Measurements from ENCODE around the gene SUGP2. TPM values are rescaled to one million over a fixed set of nuclear protein-coding genes. Genes with fewer than 3 reads are reported as not detected.

SUGP2 gene
- polyA plus RNA-seq, 1 donor from 2014 or later: 204 TPM

GRCh38 chr19:19052921-19053320 lies 19.6 kb upstream of the SUGP2 start:
- H3K27ac ChIP-seq (ENCODE audit: low read length): no peak overlapping the region
- H3K9me2 ChIP-seq (ENCODE audit: insufficient read depth, low read length): no peaks in the 10 kb centered on the region
- no peak overlapping the region for H3K9ac ChIP-seq (ENCODE audit: low read length)
- H3K9me3 ChIP-seq (ENCODE audit: low read length): no peaks in the 10 kb centered on the region
- no peaks in the 10 kb centered on the region for H4K20me1 ChIP-seq (ENCODE audit: insufficient read depth)
- H3K4me3 ChIP-seq (ENCODE audit: low read length): no peak overlapping the region
- no peaks in the 10 kb centered on the region for H3K79me2 ChIP-seq (replicated peaks; ENCODE audit: insufficient read depth, low read length)
- TF ChIP-seq TAF1 (IDR thresholded peaks at IDR 0.05; ENCODE audit: low read depth) (no peak), EZH2 (IDR thresholded peaks at IDR 0.05; ENCODE audit: borderline replicate concordance, insufficient read depth, low read length, poor library complexity, severe bottlenecking) (no peak), EP300 (conservative IDR thresholded peaks at IDR 0.05; ENCODE audit: poor library complexity, severe bottlenecking) (no peak), MXI1 (conservative IDR thresholded peaks at IDR 0.05; ENCODE audit: poor library complexity, severe bottlenecking) (no peak), CTCF (IDR thresholded peaks at IDR 0.05; ENCODE audit: poor library complexity, severe bottlenecking) (no peak), POLR2AphosphoS5 (IDR thresholded peaks at IDR 0.05) (no peak), REST (IDR thresholded peaks at IDR 0.05; ENCODE audit: borderline replicate concordance) (no peak), SMC3 (conservative IDR thresholded peaks at IDR 0.05; ENCODE audit: poor library complexity) (no peak), RAD21 (conservative IDR thresholded peaks at IDR 0.05) (no peak)
- no peak overlapping the region for H3K4me2 ChIP-seq (ENCODE audit: low read length)
- H3K27me3 ChIP-seq (ENCODE audit: insufficient read depth, low read depth, low read length): no peaks in the 10 kb centered on the region
- no peaks in the 10 kb centered on the region for H3F3A ChIP-seq (ENCODE audit: insufficient read depth, low read length, poor library complexity, severe bottlenecking)
- no peak overlapping the region for H2AFZ ChIP-seq (ENCODE audit: low read depth, low read length)
- H3K36me3 ChIP-seq (ENCODE audit: insufficient read depth, low read length): no peaks in the 10 kb centered on the region

- Histone ChIP-seq H3K9me3 (ENCODE audit: low read length) (no peaks in the 10 kb centered on the region), H3K9ac (ENCODE audit: low read length) (no peak overlapping the region), H3F3A (ENCODE audit: insufficient read depth, low read length, poor library complexity, severe bottlenecking) (no peaks in the 10 kb centered on the region), H3K36me3 (ENCODE audit: insufficient read depth, low read length) (no peaks in the 10 kb centered on the region), H3K79me2 (replicated peaks; ENCODE audit: insufficient read depth, low read length) (no peaks in the 10 kb centered on the region), H2AFZ (ENCODE audit: low read depth, low read length) (no peak overlapping the region), H3K4me2 (ENCODE audit: low read length) (no peak overlapping the region), H4K20me1 (ENCODE audit: insufficient read depth) (no peaks in the 10 kb centered on the region), H3K27ac (ENCODE audit: low read length) (no peak overlapping the region), H3K27me3 (ENCODE audit: insufficient read depth, low read depth, low read length) (no peaks in the 10 kb centered on the region), H3K4me3 (ENCODE audit: low read length) (no peak overlapping the region), H3K9me2 (ENCODE audit: insufficient read depth, low read length) (no peaks in the 10 kb centered on the region)
- TF ChIP-seq EZH2 (IDR thresholded peaks at IDR 0.05; ENCODE audit: borderline replicate concordance, insufficient read depth, low read length, poor library complexity, severe bottlenecking) (no peak), TAF1 (IDR thresholded peaks at IDR 0.05; ENCODE audit: low read depth) (no peak), RAD21 (conservative IDR thresholded peaks at IDR 0.05) (no peak), REST (IDR thresholded peaks at IDR 0.05; ENCODE audit: borderline replicate concordance) (no peak), EP300 (conservative IDR thresholded peaks at IDR 0.05; ENCODE audit: poor library complexity, severe bottlenecking) (no peak), MXI1 (conservative IDR thresholded peaks at IDR 0.05; ENCODE audit: poor library complexity, severe bottlenecking) (no peak), CTCF (IDR thresholded peaks at IDR 0.05; ENCODE audit: poor library complexity, severe bottlenecking) (no peak), POLR2AphosphoS5 (IDR thresholded peaks at IDR 0.05) (no peak), SMC3 (conservative IDR thresholded peaks at IDR 0.05; ENCODE audit: poor library complexity) (no peak)
These were observed 18.3 kb upstream of the SUGP2 start for GRCh38 chr19:19051478-19052213.

Measured in neural cell (in vitro differentiated cells).